K562 (cell line): ENCODE measurements around the gene C1D.

Experiments
- NFYB ChIP-seq: IDR thresholded peaks from 2 replicates; pipeline ENCODE4 v1.6.1; 2011; ENCODE audit warnings: mild to moderate bottlenecking, moderate library complexity; ENCODE audit not compliant: insufficient read length; ENCODE audit errors: extremely low read depth
- PHF8 ChIP-seq: fragments of 200-600 bp; sonication (generic); IDR thresholded peaks from 2 replicates; pipeline ENCODE4 v1.6.1; 2012; ENCODE audit warnings: mixed run types, mild to moderate bottlenecking, inconsistent platforms, low read length, moderate library complexity, borderline replicate concordance
- SMARCC2 ChIP-seq: fragments of 450-650 bp; IDR thresholded peaks from 2 replicates; pipeline ENCODE4 v1.6.1; 2017; ENCODE audit warnings: antibody characterized with exemption, moderate library complexity, mild to moderate bottlenecking, low read depth
- SPI1 ChIP-seq: IDR thresholded peaks from 2 replicates; pipeline ENCODE4 v1.6.1; 2011; ENCODE audit warnings: low read depth, low read length, control low read depth, borderline replicate concordance
- ZC3H11A ChIP-seq: IDR thresholded peaks from 2 replicates; pipeline ENCODE4 v1.6.1; 2012; ENCODE audit warnings: low read depth, low read length, improper control_type of control experiment
- ZNF707 ChIP-seq: fragments of 250-450 bp; sonication (Bioruptor Pico); conservative IDR thresholded peaks from 2 replicates; pipeline ENCODE4 v1.8.0; 2022; ENCODE audit warnings: inconsistent platforms, mild to moderate bottlenecking, moderate library complexity

DNA sequence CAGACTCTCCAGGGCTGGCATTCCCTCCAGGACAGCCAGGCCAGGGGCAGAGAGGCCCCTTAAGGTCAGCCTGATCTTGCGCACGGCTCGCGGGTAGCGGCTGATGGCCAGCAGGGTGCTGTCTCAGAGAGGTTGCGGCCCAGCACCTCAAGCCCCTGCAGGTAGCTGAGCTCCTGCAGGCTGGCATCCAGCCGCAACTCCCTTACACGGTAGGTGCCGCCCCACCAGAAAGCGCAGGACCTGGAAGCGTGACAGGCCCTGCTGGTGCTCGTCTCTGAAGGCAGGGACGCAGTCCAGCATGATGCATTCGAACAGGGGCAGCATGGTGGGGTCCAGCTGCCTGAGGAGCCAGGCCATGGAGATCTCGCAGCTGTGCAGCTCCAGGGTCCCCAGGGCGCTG lies 38.9 kb downstream of the C1D start:
- TF ChIP-seq ZNF707 (CRISPR knock-in tag) (no peak), NFYB (no peak), PHF8 (no peak), SMARCC2 (no peak), SPI1 (no peak), ZC3H11A (no peak)
